ENCODE results near the gene CRABP2. TPM values are rescaled to one million over a fixed set of nuclear protein-coding genes. Genes with fewer than 3 reads are reported as not detected.

CRABP2 gene
- total and polyA plus RNA-seq, 2 donors (not counting 3 experiments of a cell fraction or from before 2014, with no cell fraction given), result 0.32 to 1.0 TPM

GRCh38 chr1:156712626-156713025 is 7.2 kb upstream of the CRABP2 start:
- POLR2A ChIA-PET, result no interaction called here
- no peak overlapping the region for H3K9ac ChIP-seq (replicated peaks; ENCODE audit: extremely low read depth, insufficient read depth, low read length)
- BruUV-seq (replicated peaks), result no TSS peak
- CTCF ChIA-PET, result interaction anchor here (1.1 to 15.5 kb wide), 4 partner anchors 13 to 147 kb away, joined by 3 to 453 read pairs (median 43); no protein-coding TSS in a partner anchor
- no peak overlapping the region for H3K4me3 ChIP-seq (replicated peaks in 1 of 3; ENCODE audit: insufficient read depth in 1 of 3, low read depth in 1 of 3, low read length in 3 of 3)
- H3K36me3 ChIP-seq (ENCODE audit: control insufficient read depth in 2 of 2, extremely low read depth in 1 of 2, insufficient read depth in 2 of 2, low read length in 2 of 2), result no peaks in the 10 kb centered on the region
- dilution Hi-C loops (cut with MboI; ENCODE audit: extremely low pct_ligation_motif_present, low sequenced_read_pairs), result no loop called here
- no peaks in the 10 kb centered on the region for H4K20me1 ChIP-seq (replicated peaks; ENCODE audit: control insufficient read depth, extremely low read depth, insufficient read depth, low read length)
- no peak overlapping the region for H2AFZ ChIP-seq (ENCODE audit: low read depth, low read length)
- intact Hi-C loops (cut with micrococcal nuclease), result no loop called here
- no peaks in the 10 kb centered on the region for H3K4me1 ChIP-seq (ENCODE audit: control insufficient read depth, extremely low read depth, insufficient read depth, low read length)
- FAIRE-seq (no peak), DNase-seq (ENCODE audit: low read depth, low spot score) (no peak)
- no peaks in the 10 kb centered on the region for H3K9me3 ChIP-seq (replicated peaks; ENCODE audit: control insufficient read depth, insufficient read depth, low read length)
- H3K4me2 ChIP-seq (ENCODE audit: insufficient read depth, low read length), result no peak overlapping the region
- no peaks in the 10 kb centered on the region for H3K79me2 ChIP-seq (ENCODE audit: control insufficient read depth, insufficient read depth, low read length)
- no peaks in the 10 kb centered on the region for H3K27me3 ChIP-seq (ENCODE audit: control insufficient read depth in 2 of 2, insufficient read depth in 2 of 2, low read length in 2 of 2)
- TF ChIP-seq EZH2 (IDR thresholded peaks at IDR 0.05; ENCODE audit: borderline replicate concordance, low read depth, low read length, severe bottlenecking) (no peak), POLR2A (IDR thresholded peaks at IDR 0.05; ENCODE audit: low read depth, low read length) (no peak), POLR2AphosphoS5 (IDR thresholded peaks at IDR 0.05; ENCODE audit: insufficient read depth, low read depth, low read length) (no peak), MYC (IDR thresholded peaks at IDR 0.05; ENCODE audit: low read depth, low read length) (no peak), MAX (IDR thresholded peaks at IDR 0.05; ENCODE audit: insufficient read depth, insufficient read length) (no peak), CTCF (IDR thresholded peaks at IDR 0.05; ENCODE audit: extremely low read depth in 1 of 2, insufficient read depth in 1 of 2, low read depth in 1 of 2, low read length in 2 of 2) (no peak), FOS (IDR thresholded peaks at IDR 0.05; ENCODE audit: borderline replicate concordance, insufficient read depth, low read length) (no peak), JUN (IDR thresholded peaks at IDR 0.05; ENCODE audit: borderline replicate concordance, insufficient read depth, insufficient read length, low read depth) (no peak), GATA2 (IDR thresholded peaks at IDR 0.05; ENCODE audit: insufficient read depth, insufficient read length, low read depth, low read length) (no peak)
- H3K27ac ChIP-seq (ENCODE audit: insufficient read depth, low read depth, low read length), result no peak overlapping the region
- H3K9me1 ChIP-seq (replicated peaks; ENCODE audit: control insufficient read depth, extremely low read depth, insufficient read depth, low read length), result no peaks in the 10 kb centered on the region

Data from endothelial cell of umbilical vein (primary cell).